GM18499 (cell line): Measurements from ENCODE around the gene RAD9A.

Experiments used
- ATAC-seq: cut with Tn5 transposase; IDR thresholded peaks from one replicate; pipeline ENCODE4 v1.9.1; 2021; ENCODE audit warnings: moderate number of reproducible peaks; ENCODE audit not compliant: insufficient read depth, unreplicated experiment

Gene RAD9A

GRCh38 chr11:67406969-67407687, 15.3 kb downstream of the RAD9A start:
- ATAC-seq, result no peak

GRCh38 chr11:67407688-67408163, 15.9 kb downstream of the RAD9A start:
- ATAC-seq, result no peak

DNA sequence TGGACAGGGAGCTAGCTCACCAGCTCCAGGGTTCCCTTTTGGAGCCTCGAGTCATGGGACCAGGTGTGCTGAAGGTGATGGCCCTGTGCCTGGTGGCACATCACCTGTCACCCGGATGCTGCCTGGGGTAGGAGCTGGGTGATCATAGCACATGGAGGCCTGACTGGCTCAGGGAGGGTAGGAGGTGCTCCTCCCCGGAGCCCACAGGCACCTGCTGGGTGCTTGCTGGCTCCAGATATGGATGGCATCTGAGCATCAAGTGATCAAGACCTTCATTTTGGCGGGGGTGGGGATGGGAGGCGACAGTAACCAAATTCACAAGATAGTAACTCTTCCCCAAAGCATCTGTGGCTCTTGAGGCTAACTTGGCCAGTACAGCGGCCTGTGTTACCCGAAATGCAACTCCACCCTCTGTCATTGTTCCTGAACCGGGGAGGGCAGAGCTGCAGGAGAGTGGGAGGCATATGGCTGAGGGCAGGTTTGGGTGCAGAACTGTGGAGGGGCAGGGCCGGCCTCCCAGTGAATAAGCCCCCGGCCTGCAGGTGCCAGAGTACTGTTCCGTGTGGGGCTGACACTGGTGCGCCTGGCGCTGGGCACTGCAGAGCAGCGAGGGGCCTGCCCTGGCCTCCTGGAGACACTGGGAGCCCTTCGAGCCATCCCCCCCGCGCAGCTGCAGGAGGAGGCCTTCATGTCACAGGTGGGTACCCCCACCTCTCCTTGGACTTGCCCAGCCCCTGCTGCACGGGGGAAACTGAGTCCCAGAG, 16.8 kb downstream of the RAD9A start:
- ATAC-seq, result no peak

DNA sequence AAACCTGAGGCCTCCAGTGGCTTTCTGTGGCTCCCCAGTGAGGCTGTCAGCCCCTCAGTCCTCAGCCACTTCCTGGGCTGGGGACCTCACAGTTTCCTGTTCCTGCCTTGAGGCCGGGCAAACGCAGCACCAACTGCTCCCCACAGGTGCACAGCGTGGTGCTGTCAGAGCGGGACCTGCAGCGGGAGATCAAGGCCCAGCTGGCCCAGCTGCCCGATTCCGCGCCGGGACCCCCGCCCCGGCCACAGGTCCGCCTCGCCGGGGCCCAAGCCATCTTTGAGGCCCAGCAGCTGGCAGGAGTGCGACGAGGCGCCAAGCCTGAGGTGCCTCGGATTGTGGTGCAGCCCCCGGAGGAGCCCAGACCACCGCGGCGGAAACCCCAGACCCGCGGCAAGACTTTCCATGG, 17.5 kb downstream of the RAD9A start:
- ATAC-seq, result no peak

DNA sequence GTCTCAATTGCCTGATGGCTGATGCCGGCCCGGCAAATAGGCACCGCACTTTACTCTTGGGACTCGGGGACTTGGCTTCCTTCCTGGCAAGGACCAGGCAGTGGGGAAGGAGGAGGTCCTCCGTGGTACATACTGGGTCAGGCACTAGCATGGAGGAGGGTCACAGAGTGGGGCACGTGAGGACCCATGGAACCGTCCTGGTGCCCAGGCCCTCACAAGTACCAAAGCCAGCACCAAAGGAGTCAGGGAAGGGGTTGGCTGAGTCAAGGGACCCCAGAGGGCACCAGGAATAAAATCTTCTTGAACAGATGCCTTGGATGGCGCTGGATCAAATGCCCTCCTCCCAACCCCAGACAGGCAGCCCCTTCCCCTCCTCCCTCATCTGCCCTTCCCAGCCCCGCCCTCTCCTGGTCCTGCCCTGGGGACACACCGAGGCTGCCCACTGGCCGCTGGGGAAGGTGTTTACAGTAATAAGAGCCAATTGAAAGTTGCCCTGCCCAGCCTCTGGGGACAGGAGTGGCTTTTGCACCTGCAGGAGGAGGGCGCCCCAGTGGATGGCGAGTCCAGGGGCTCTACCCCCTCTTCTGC, 18.1 kb downstream of the RAD9A start:
- ATAC-seq, result no peak

GRCh38 chr11:67410369-67410831, 18.6 kb downstream of the RAD9A start:
- no peak for ATAC-seq

GRCh38 chr11:67410984-67411784, 19.4 kb downstream of the RAD9A start:
- no peak for ATAC-seq

GRCh38 chr11:67411785-67412152, 20.0 kb downstream of the RAD9A start:
- ATAC-seq, result no peak

DNA sequence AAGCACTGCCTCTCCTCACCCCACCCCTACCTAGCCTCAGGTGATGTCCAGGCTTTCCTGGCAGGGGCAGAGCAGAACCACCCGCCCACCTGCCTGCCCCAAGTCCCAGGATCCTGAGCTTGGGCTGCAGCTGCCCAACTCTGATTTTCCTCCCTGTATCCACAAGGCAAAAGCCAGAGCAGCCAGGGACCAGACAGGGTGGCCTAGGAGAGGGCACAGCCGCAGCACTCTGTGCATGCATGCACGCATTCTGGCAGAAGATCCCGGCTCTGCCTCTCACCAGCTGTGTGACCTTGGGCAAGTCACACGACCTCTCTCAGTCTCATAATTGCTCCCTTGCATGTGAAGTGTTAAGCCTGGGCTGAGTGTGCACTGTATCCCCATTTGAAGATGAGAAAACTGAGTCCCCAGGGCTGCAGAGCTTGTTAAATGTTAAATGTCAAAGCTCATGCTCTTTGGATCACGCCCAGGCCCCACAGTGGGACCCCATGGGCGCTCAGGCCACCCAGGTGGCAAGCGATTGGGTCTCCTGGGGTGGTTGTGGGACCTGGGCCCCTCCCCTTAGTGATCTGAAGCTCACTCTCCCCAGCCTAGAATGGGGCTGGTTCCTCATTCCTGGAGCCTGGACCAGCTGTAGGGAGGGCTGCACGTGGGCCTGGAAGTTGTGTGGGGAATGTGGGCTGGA, 20.9 kb downstream of the RAD9A start:
- no peak for ATAC-seq

DNA sequence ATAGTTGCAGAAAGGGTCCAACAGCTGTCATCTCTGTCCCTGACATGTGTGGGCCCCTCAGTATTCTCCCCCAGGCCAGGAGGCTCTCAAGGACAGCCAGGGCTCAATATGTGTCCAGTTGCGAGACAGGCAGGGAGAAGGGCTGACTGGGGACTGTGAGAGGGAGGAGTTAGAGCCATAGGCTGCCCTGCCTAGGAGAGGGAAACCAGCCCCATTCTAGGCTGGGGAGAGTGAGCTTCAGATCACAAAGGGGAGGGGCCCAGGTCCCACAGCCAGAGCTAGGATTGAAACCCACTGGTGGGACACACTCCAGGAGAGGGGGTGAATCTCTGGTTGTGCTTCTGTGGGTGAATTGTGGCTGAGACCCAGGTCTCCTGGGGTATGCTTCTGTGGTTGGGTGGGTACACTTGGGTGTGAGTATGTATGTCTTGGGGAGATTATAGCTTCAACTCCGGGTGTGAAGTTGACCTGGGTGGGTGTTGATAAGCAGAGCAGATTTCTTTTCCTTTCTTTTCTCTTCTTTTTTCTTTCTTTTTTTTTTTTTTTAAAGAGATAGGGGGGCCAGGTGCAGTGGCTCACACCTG, 21.6 kb downstream of the RAD9A start:
- no peak for ATAC-seq

DNA sequence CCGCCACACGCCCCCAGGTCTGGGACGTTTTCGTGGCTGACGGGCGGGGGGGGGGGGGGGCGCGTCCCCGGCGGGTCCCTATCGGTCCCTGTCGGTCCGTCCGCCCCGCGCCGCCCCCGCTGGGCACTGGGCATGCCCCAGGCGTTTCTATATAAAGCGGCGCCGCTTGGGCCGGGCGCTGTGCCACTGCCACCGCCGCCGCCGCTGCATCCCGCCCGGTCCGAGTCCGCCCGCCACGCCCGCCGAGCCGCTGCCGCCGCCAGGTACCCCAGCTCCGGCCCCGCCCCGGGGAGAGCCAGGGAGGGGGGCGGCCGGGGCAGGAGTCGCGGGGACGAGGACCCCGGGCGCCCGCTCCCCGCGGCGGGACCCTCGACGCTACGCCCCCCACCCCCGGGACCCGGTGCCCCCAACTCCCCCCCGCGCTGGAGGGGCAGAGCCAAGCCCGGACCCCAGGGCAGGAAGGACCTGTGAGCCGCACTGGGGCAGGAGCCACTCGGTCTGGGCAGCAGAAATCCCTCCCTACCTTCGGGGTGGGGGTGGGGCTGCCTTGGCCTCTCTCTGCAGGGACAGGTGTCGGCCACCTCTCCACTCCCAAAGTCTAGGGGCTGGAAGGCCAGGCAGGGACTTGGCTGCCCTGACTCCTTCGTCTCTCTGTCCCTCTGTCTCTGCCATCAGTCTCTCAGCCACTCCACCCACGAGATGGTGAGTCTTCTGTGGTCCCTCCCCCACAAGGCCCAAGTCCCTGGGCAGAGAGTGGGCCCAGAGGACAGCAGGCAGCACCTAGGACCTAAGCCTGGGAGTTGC, 23.9 kb downstream of the RAD9A start, which contains the start of gene CARNS1:
Gene CARNS1 (plus strand): TSS at position 178 of the 804 bp plus-strand sequence. CDS start 522 bp downstream, at position 700.
- ATAC-seq, result no peak

DNA sequence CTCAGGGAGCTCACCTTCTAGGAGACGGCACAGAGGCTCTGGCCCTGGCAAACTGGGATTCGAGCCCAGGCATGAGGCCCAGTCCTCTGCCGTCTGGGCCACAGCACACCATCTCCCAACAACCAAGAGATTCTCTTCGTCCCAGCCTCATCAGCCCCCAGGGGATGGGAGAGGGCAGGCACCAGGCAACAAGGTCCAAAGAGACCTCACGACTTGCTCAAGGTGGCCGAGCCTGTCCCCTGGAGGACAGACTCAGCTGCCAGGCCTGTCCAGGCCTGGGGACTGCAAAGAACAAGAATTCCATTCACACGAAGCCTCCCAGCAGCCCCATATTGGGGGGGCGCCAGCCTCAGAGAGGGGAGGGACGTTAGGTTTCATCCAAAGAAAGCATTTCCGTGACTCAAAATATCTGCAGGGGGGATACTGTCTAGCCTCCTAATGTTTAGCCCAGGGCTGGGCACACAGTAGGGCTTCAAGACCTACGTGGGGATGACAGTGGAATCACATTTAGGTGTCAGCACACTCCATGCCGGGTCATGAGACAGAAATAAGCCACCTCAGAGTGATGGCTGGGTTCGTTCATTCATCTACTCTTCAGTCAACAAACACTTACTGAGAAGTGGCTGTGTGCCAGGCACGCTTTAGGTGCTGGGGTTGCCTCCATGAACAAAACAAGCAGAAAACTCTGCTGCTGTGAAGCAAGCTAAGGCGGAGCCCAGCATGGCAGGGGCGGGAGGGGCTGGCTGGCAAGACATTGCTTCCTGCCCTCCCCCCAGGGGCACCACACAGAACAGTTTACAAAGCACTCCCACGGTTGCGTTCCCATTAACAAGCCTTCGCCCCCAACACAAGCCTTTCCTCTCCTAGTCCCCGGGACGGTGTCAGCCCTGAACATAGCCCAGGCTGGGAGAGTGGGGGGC, 24.9 kb downstream of the RAD9A start:
- ATAC-seq, result no peak

DNA sequence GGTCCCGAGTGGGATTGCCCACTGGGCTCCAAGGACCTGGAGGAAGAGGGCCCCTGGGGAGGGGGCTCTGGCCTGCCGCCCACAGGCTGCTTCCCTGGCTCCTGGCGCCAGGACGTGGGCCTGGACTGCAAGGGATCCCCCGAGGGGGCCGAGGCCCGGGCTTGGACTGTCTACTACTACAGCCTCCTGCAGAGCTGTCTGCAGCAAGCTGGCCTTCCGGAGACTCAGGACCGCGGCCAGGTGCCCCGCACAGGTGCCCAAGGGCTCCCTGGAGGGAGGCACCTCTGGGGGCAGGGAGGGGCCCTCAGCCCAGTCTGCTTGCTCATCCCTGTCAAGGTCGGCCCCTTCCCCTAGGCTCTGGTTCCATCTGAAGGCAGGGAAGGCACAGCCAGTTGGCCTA, 25.6 kb downstream of the RAD9A start:
- no peak for ATAC-seq

GRCh38 chr11:67418476-67419281, 26.9 kb downstream of the RAD9A start:
- no peak for ATAC-seq

DNA sequence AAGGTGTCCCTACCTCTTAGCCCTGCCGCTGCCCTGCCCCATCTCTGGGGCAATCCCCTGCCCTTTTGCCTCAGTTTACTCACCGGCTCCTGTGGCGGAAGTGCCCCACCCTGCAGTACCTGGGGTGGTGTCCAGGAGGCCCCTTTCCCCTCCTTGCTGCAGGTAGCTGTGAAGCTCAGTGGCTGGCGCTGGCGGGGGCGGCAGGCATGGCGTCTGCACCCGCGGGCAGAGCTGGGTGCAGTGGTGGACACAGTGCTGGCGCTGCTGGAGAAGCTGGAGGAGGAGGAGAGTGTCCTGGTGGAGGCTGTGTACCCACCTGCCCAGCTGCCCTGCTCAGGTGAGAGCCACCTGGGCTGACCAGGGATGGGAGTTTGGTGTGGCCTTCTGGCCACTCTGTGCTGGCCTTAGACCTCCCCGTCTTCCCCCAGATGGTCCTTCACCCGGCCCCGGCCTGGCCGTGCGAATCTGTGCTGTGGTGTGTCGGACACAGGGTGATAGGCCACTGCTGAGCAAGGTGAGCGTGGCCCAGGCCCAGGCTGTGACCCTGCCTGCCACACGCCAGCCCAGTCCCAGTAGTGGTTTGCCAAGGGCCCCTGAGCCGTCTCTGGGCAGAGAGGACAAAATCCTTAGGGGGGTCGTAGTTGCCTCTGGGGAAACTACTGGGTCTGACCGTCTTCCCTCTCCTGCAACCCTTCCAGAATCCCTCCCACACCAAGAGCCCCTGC, 27.7 kb downstream of the RAD9A start:
- no peak for ATAC-seq

DNA sequence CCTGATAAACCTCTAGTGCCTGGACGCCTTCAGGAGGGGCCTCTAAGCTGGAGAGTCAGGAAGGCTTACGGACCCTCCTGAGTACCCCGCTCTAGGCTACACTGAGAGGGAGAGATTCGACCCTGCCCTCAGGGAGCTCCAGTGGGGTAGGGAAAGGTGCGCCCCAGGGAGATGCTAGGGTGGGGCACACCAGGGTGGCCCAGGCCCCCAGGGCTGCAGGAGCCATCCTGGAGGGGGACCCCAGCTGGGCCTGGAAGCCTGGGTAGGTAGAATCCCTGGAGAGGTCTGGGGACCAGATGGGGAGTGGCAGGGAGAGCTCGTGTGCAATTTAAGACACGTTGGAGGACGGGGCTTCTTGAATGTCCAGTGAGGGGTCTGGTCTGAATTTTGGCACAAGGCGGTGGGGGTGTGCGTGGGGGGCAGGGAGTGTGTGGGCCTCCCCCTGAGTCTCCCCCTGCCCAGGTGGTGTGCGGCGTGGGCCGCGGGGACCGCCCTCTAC, 28.4 kb downstream of the RAD9A start:
- no peak for ATAC-seq
